ENCODE results near the gene WBP4. TPM values are rescaled to one million over a fixed set of nuclear protein-coding genes. Genes with fewer than 3 reads are reported as not detected.

WBP4 gene
- total and polyA plus RNA-seq, 2 of the 13 experiments (the other 11 are each of a cell fraction or from before 2014, with no cell fraction given): 6.7 to 11.7 TPM

DNA sequence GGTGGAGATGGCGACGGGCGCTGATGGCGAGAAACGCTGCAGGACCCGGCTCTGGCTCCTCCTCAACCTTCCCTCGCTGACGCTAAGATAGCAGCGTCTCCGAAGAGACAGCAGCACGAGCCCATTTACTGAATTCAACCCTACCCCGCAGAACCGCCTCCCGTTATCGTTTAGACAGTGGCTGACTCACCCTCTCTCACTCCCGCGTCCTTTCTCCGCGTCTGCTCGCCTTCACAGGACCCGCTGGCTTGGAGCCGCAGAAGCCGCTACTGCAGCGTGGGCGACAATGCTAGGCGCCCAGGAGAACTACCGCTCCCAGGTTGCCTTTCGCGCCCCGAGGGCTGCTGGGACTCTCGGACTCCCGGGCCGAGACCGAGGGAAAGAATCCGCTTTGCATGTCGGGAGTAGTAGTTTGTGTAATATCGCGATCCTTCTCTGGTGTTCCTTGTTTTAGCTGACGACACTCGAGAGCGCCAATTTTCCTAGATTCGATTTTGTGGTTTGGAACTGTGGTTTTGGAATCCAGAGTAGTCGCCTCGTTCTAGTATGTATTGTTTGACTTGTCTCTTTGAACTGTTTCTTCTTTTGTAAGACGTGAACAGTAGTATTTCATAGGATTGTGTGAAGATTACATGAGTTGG, 71.3 kb downstream of the WBP4 start, which contains the start of gene KBTBD6 (continued):
- TF ChIP-seq CEBPZ (IDR thresholded peaks at IDR 0.05; ENCODE audit: low read length): no peak
- TF ChIP-seq TFE3 (CRISPR knock-in tag; IDR thresholded peaks at IDR 0.05): no peak; the same call in 1 of the 2 replicates
- TF ChIP-seq, protein P1, sequence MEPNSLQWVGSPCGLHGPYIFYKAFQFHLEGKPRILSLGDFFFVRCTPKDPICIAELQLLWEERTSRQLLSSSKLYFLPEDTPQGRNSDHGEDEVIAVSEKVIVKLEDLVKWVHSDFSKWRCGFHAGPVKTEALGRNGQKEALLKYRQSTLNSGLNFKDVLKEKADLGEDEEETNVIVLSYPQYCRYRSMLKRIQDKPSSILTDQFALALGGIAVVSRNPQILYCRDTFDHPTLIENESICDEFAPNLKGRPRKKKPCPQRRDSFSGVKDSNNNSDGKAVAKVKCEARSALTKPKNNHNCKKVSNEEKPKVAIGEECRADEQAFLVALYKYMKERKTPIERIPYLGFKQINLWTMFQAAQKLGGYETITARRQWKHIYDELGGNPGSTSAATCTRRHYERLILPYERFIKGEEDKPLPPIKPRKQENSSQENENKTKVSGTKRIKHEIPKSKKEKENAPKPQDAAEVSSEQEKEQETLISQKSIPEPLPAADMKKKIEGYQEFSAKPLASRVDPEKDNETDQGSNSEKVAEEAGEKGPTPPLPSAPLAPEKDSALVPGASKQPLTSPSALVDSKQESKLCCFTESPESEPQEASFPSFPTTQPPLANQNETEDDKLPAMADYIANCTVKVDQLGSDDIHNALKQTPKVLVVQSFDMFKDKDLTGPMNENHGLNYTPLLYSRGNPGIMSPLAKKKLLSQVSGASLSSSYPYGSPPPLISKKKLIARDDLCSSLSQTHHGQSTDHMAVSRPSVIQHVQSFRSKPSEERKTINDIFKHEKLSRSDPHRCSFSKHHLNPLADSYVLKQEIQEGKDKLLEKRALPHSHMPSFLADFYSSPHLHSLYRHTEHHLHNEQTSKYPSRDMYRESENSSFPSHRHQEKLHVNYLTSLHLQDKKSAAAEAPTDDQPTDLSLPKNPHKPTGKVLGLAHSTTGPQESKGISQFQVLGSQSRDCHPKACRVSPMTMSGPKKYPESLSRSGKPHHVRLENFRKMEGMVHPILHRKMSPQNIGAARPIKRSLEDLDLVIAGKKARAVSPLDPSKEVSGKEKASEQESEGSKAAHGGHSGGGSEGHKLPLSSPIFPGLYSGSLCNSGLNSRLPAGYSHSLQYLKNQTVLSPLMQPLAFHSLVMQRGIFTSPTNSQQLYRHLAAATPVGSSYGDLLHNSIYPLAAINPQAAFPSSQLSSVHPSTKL (CRISPR knock-in tag; IDR thresholded peaks at IDR 0.05): peak; percentile 79
- TF ChIP-seq RXRA (CRISPR knock-in tag; IDR thresholded peaks at IDR 0.05): no peak
- peak; percentile 28 for TF ChIP-seq AGO1 (IDR thresholded peaks at IDR 0.05; ENCODE audit: low read depth, low read length, poor library complexity, severe bottlenecking)
- no peak for TF ChIP-seq ZBTB42 (CRISPR knock-in tag; IDR thresholded peaks at IDR 0.05)
- no peak for TF ChIP-seq SRY (CRISPR knock-in tag; IDR thresholded peaks at IDR 0.05)
- TF ChIP-seq ZBTB10 (CRISPR knock-in tag; IDR thresholded peaks at IDR 0.05; ENCODE audit: borderline replicate concordance): no peak
- no peak for TF ChIP-seq SRSF9 (IDR thresholded peaks at IDR 0.05; ENCODE audit: borderline replicate concordance, insufficient read depth, low read depth, low read length, poor library complexity, severe bottlenecking)
- no peak for TF ChIP-seq ZNF562 (CRISPR knock-in tag; IDR thresholded peaks at IDR 0.05; ENCODE audit: borderline replicate concordance)
- no peak for TF ChIP-seq TRIM24 (CRISPR knock-in tag; IDR thresholded peaks at IDR 0.05)
- TF ChIP-seq NCOA1 (CRISPR knock-in tag; IDR thresholded peaks at IDR 0.05): no peak
- TF ChIP-seq CREBL2 (CRISPR knock-in tag; IDR thresholded peaks at IDR 0.05; ENCODE audit: borderline replicate concordance): no peak; the same call in 1 of the 2 replicates
- TF ChIP-seq AHR (CRISPR knock-in tag; IDR thresholded peaks at IDR 0.05): no peak
- no peak for TF ChIP-seq HNRNPK (IDR thresholded peaks at IDR 0.05; ENCODE audit: low read depth, low read length, poor library complexity, severe bottlenecking)

Data from HepG2 (cell line).